Suprapubic skin (tissue), 4 donors: ENCODE measurements around the gene TNS3. TPM values are rescaled to one million over a fixed set of nuclear protein-coding genes. Genes with fewer than 3 reads are reported as not detected.

Experiments used
- DNase-seq, 2 donors: peaks; one replicate each; pipeline ENCODE4 v3.0.0-alpha.2; 2019; ENCODE audit warnings: low spot score in 2 of 2
- H3K27ac ChIP-seq: fragments of 200-600 bp; sonication (generic); one replicate; pipeline ENCODE4 v1.5.1; 2019
- H3K27me3 ChIP-seq: fragments of 200-600 bp; sonication (generic); one replicate; pipeline ENCODE4 v1.5.1; 2019
- H3K36me3 ChIP-seq: fragments of 200-600 bp; sonication (generic); one replicate; pipeline ENCODE4 v1.5.1; 2019
- H3K4me1 ChIP-seq: fragments of 200-600 bp; sonication (generic); one replicate; pipeline ENCODE4 v1.5.1; 2019
- H3K4me3 ChIP-seq: fragments of 200-600 bp; sonication (generic); one replicate; pipeline ENCODE4 v1.5.1; 2019; ENCODE audit warnings: mild to moderate bottlenecking
- H3K9me3 ChIP-seq: fragments of 200-600 bp; sonication (generic); one replicate; pipeline ENCODE4 v1.5.1; 2019
- CTCF ChIP-seq, 2 donors: fragments of 200-600 bp in 1 of 2; fragments of 450-650 bp in 1 of 2; sonication (generic) in 1 of 2; IDR thresholded peaks; one replicate each; pipeline ENCODE4 v1.5.1; 2016 to 2019; ENCODE audit warnings: antibody characterized with exemption in 2 of 2, mild to moderate bottlenecking in 1 of 2, moderate library complexity in 1 of 2
- EP300 ChIP-seq: sonication (generic); formaldehyde crosslinking; IDR thresholded peaks from one replicate; pipeline ENCODE4 v1.6.1; 2017; ENCODE audit warnings: antibody characterized with exemption
- POLR2A ChIP-seq, 2 donors: fragments of 450-650 bp; IDR thresholded peaks; one replicate each; pipeline ENCODE4 v1.6.1; 2017; ENCODE audit warnings: antibody characterized with exemption in 2 of 2, mild to moderate bottlenecking in 2 of 2, moderate library complexity in 2 of 2
- POLR2AphosphoS5 ChIP-seq, 3 donors: sonication (generic); formaldehyde crosslinking; IDR thresholded peaks; one replicate each; pipeline ENCODE4 v1.6.1; 2017; ENCODE audit warnings: antibody characterized with exemption in 3 of 3
- WGBS: methylation state at CpG from one replicate; pipeline ENCODE4 v1.1.5; 2018; 5-methylcytosine and 5-hydroxymethylcytosine counted together
- total RNA-seq, 4 donors: library from RNA; depleted of rRNA; stranded (reverse); fragments of >200 nt; gene quantifications; one replicate each; pipeline ENCODE4 v1.1.0, GENCODE V29; 2016

The TNS3 gene
- total RNA-seq, 4 donors from 2014 or later, result 14.3 to 53.0 (median 31.9) TPM

- Histone ChIP-seq H3K27ac (no peak overlapping the region), H3K4me3 (no peak overlapping the region), H3K36me3 (no peaks in the 10 kb centered on the region), H3K9me3 (no peaks in the 10 kb centered on the region), H3K27me3 (no peaks in the 10 kb centered on the region), H3K4me1 (peaks cover 12% of the 10 kb centered on the region)
- no peak for TF ChIP-seq POLR2AphosphoS5 (IDR thresholded peaks at IDR 0.05)
- DNase-seq, result no peak
Observed at GRCh38 chr7:47619806-47620205, 37.9 kb upstream of the TNS3 start.

- no peak for DNase-seq
- peaks cover 6% of the 10 kb centered on the region for H3K4me1 ChIP-seq
- no peaks in the 10 kb centered on the region for H3K36me3 ChIP-seq
- H3K27me3 ChIP-seq, result no peaks in the 10 kb centered on the region
- no peak overlapping the region for H3K4me3 ChIP-seq
- no peak overlapping the region for H3K27ac ChIP-seq
- H3K9me3 ChIP-seq, result no peaks in the 10 kb centered on the region
- TF ChIP-seq POLR2AphosphoS5 (IDR thresholded peaks at IDR 0.05), result no peak
- TF ChIP-seq EP300, result no peak
- TF ChIP-seq POLR2A (IDR thresholded peaks at IDR 0.05), result no peak
- TF ChIP-seq CTCF (IDR thresholded peaks at IDR 0.05), result no peak
- WGBS, result 86% methylated on average over 4 of the region's 4 CpGs
Observed at GRCh38 chr7:47617131-47617530, 35.2 kb upstream of the TNS3 start.

- Histone ChIP-seq H3K27me3 (no peaks in the 10 kb centered on the region), H3K4me1 (peaks cover 12% of the 10 kb centered on the region), H3K9me3 (no peaks in the 10 kb centered on the region), H3K4me3 (no peak overlapping the region), H3K27ac (no peak overlapping the region), H3K36me3 (no peaks in the 10 kb centered on the region)
- no peak for DNase-seq
- TF ChIP-seq EP300 (no peak), CTCF (IDR thresholded peaks at IDR 0.05) (no peak), POLR2AphosphoS5 (IDR thresholded peaks at IDR 0.05) (no peak), POLR2A (IDR thresholded peaks at IDR 0.05) (no peak)
- whole genome bisulfite sequencing, result 88% methylated on average over 5 of the region's 6 CpGs
Observed at GRCh38 chr7:47614450-47614849, 32.5 kb upstream of the TNS3 start.

- Histone ChIP-seq H3K27ac (no peak overlapping the region), H3K36me3 (no peaks in the 10 kb centered on the region), H3K27me3 (no peaks in the 10 kb centered on the region), H3K4me3 (no peak overlapping the region), H3K4me1 (peaks cover 12% of the 10 kb centered on the region), H3K9me3 (no peaks in the 10 kb centered on the region)
- no peak for DNase-seq
- 65% methylated on average over 10 of the region's 10 CpGs for WGBS
- no peak for TF ChIP-seq CTCF (IDR thresholded peaks at IDR 0.05)
- no peak for TF ChIP-seq EP300
- TF ChIP-seq POLR2A (IDR thresholded peaks at IDR 0.05), result no peak
- TF ChIP-seq POLR2AphosphoS5 (IDR thresholded peaks at IDR 0.05), result no peak
Observed at GRCh38 chr7:47611045-47611511, 29.2 kb upstream of the TNS3 start.

GRCh38 chr7:47610506-47611044 is 28.7 kb upstream of the TNS3 start:
- DNase-seq, result no peak
- H3K9me3 ChIP-seq, result no peaks in the 10 kb centered on the region
- H3K27ac ChIP-seq, result peak overlapping the region; percentile 50
- 35% methylated on average over 4 of the region's 4 CpGs for WGBS
- no peaks in the 10 kb centered on the region for H3K36me3 ChIP-seq
- H3K27me3 ChIP-seq, result no peaks in the 10 kb centered on the region
- H3K4me1 ChIP-seq, result peaks cover 13% of the 10 kb centered on the region
- TF ChIP-seq POLR2AphosphoS5 (IDR thresholded peaks at IDR 0.05), result no peak
- no peak for TF ChIP-seq CTCF (IDR thresholded peaks at IDR 0.05)
- no peak for TF ChIP-seq POLR2A (IDR thresholded peaks at IDR 0.05)
- TF ChIP-seq EP300, result no peak
- no peak overlapping the region for H3K4me3 ChIP-seq
